SK-N-SH (cell line): ENCODE results near the gene MAGI3.

ENCODE experiments used
- CTCF ChIP-seq: fragments of 200-600 bp; sonication (generic); IDR thresholded peaks from 2 replicates; pipeline ENCODE4 v1.6.1; 2017; ENCODE audit warnings: antibody characterized with exemption, mild to moderate bottlenecking, moderate library complexity
- EP300 ChIP-seq, 2 experiments: IDR thresholded peaks; 2 replicates each; pipeline versions ENCODE4 v1.4.0 to v1.6.1; 2012; ENCODE audit warnings: borderline replicate concordance in 1 of 2, low read depth in 1 of 2, low read length in 1 of 2
- EZH2phosphoT487 ChIP-seq: fragments of 200-600 bp; sonication (generic); IDR thresholded peaks from 2 replicates; pipeline ENCODE4 v1.6.1; 2017; ENCODE audit warnings: low read depth, mixed run types, mild to moderate bottlenecking, antibody characterized with exemption, moderate library complexity, borderline replicate concordance
- IRF3 ChIP-seq: fragments of 150-350 bp; IDR thresholded peaks from 2 replicates; pipeline ENCODE4 v1.6.1; 2016; ENCODE audit warnings: mild to moderate bottlenecking, low read depth, low read length
- MAX ChIP-seq: IDR thresholded peaks from 2 replicates; pipeline ENCODE4 v1.4.0; 2012; ENCODE audit warnings: low read depth
- NRF1 ChIP-seq: IDR thresholded peaks from 2 replicates; pipeline ENCODE4 v1.6.1; 2012; ENCODE audit warnings: low read depth, mild to moderate bottlenecking, low read length
- POLR2AphosphoS5 ChIP-seq: IDR thresholded peaks from 2 replicates; pipeline ENCODE4 v1.6.1; 2012; ENCODE audit warnings: low read depth, low read length
- RFX5 ChIP-seq: IDR thresholded peaks from 2 replicates; pipeline ENCODE4 v1.6.1; 2012; ENCODE audit warnings: mild to moderate bottlenecking, improper control_type of control experiment, low read length
- YY1 ChIP-seq: IDR thresholded peaks from 2 replicates; pipeline ENCODE4 v1.4.0; 2012; ENCODE audit warnings: low read depth, mild to moderate bottlenecking
- ZBTB33 ChIP-seq: IDR thresholded peaks from 2 replicates; pipeline ENCODE4 v1.4.0; 2012; ENCODE audit warnings: low read depth, borderline replicate concordance

- TF ChIP-seq EP300 (IDR thresholded peaks at IDR 0.05; ENCODE audit: borderline replicate concordance in 1 of 2, low read depth in 1 of 2, low read length in 1 of 2) (no peak), POLR2AphosphoS5 (no peak), RFX5 (no peak), YY1 (no peak), CTCF (no peak), NRF1 (no peak), ZBTB33 (no peak), IRF3 (no peak), EZH2phosphoT487 (no peak), MAX (no peak)
Observed at GRCh38 chr1:113438505-113439276, 48.4 kb downstream of the MAGI3 start.
